Measurements from ENCODE around the gene C2orf49. TPM values are rescaled to one million over a fixed set of nuclear protein-coding genes. Genes with fewer than 3 reads are reported as not detected.

C2orf49 gene
- total RNA-seq, 1 experiment from 2014 or later: 24.8 TPM

DNA sequence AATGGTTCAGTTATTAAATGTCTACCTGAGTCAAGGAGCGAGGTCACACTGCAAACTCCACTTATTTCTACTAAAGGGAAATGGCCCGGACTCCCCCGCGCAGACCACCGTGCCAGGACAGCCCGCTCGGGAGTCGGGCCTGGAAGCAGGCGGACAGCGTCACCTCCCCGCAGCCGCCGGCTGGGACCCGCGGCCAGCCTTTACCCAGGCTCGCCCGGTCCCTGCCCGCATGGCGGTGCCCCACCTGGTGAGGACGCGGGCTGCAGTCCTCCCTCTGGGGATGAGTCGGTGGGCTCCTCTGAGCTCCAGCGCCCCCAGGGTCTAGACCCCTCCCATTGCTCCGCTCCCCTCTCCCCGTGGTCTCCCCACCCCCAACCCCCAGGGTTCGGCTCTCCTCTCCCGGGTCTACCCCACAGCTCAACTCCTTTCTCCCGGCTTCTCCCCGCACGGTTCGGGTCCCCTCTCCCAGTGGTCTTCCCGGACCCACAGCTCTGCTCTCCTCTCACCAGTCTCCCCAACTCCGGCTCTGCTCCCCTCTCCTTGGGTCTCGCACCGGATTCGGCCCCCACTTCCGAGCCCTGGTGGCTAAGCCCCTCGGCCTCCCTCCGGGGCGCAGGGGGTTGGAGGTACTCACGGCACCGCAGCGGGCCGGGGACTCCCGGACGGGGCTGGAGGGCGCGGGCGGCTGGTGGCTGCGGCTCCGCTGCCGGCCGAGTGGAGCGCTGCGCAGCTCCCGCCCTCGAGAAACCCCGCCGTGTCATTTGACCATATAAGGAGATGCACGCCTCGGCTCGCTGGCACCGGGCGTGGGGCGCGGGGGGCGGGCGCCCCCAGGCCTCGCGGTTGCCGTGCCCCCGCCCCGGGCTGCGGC is 61.2 kb downstream of the C2orf49 start, which contains the start of gene FHL2:
TSS of gene FHL2 (minus strand) at position 716 of the 871 bp plus-strand sequence. CDS start 12,535 bp downstream, outside the sequence.
- BruUV-seq (replicated peaks): no TSS peak
- DNase-seq (ENCODE audit: low spot score): peak; percentile 76
- Histone ChIP-seq H3K27ac (ENCODE audit: low read depth, low read length, poor library complexity, severe bottlenecking) (peak within 1 kb of the TSS; percentile 75), H3K27me3 (replicated peaks; ENCODE audit: insufficient read depth, low read depth, low read length, poor library complexity) (no peaks in the 10 kb centered on the region), H3K4me1 (ENCODE audit: insufficient read depth, low read length, poor library complexity, severe bottlenecking) (no peaks in the 10 kb centered on the region), H3K4me3 (ENCODE audit: low read depth, low read length, poor library complexity, severe bottlenecking) (peak within 1 kb of the TSS; percentile 57), H3K9me3 (ENCODE audit: low read depth, low read length, poor library complexity, severe bottlenecking) (no peaks in the 10 kb centered on the region), H3K36me3 (ENCODE audit: insufficient read depth, low read length, poor library complexity, severe bottlenecking) (no peaks in the 10 kb centered on the region)
- TF ChIP-seq, protein P1, sequence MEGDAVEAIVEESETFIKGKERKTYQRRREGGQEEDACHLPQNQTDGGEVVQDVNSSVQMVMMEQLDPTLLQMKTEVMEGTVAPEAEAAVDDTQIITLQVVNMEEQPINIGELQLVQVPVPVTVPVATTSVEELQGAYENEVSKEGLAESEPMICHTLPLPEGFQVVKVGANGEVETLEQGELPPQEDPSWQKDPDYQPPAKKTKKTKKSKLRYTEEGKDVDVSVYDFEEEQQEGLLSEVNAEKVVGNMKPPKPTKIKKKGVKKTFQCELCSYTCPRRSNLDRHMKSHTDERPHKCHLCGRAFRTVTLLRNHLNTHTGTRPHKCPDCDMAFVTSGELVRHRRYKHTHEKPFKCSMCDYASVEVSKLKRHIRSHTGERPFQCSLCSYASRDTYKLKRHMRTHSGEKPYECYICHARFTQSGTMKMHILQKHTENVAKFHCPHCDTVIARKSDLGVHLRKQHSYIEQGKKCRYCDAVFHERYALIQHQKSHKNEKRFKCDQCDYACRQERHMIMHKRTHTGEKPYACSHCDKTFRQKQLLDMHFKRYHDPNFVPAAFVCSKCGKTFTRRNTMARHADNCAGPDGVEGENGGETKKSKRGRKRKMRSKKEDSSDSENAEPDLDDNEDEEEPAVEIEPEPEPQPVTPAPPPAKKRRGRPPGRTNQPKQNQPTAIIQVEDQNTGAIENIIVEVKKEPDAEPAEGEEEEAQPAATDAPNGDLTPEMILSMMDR (conservative IDR thresholded peaks at IDR 0.05; ENCODE audit: low read depth, low read length): peak; percentile 48
- no peak for TF ChIP-seq EZH2 (IDR thresholded peaks at IDR 0.05; ENCODE audit: borderline replicate concordance, low read depth, low read length, poor library complexity, severe bottlenecking)
- ChIA-PET CTCF (no interaction called here), POLR2A (ENCODE audit: low non-redundant PET) (no interaction called here)
- intact Hi-C loops (cut with micrococcal nuclease; ENCODE audit: unreplicated experiment): no loop called here

Other genes starting within 250 kb of the C2orf49 start
- not detected in 2 replicates for gene GPR45, start 95.8 kb upstream of the C2orf49 start, total RNA-seq (2021)
- gene TGFBRAP1, start 7.8 kb upstream of the C2orf49 start, total RNA-seq (2021): 22.8 and 24.8 TPM in 2 replicates
- 3.2 and 4.7 TPM in 2 replicates for gene FHL2, start 61.5 kb downstream of the C2orf49 start, total RNA-seq (2021)